ENCODE results near the gene LINC01488. TPM values are rescaled to one million over a fixed set of nuclear protein-coding genes. Genes with fewer than 3 reads are reported as not detected.

Gene LINC01488
- total and polyA plus RNA-seq, 2 of the 13 experiments (the other 11 are each of a cell fraction or from before 2014, with no cell fraction given) = 0.26 to 0.58 TPM

DNA sequence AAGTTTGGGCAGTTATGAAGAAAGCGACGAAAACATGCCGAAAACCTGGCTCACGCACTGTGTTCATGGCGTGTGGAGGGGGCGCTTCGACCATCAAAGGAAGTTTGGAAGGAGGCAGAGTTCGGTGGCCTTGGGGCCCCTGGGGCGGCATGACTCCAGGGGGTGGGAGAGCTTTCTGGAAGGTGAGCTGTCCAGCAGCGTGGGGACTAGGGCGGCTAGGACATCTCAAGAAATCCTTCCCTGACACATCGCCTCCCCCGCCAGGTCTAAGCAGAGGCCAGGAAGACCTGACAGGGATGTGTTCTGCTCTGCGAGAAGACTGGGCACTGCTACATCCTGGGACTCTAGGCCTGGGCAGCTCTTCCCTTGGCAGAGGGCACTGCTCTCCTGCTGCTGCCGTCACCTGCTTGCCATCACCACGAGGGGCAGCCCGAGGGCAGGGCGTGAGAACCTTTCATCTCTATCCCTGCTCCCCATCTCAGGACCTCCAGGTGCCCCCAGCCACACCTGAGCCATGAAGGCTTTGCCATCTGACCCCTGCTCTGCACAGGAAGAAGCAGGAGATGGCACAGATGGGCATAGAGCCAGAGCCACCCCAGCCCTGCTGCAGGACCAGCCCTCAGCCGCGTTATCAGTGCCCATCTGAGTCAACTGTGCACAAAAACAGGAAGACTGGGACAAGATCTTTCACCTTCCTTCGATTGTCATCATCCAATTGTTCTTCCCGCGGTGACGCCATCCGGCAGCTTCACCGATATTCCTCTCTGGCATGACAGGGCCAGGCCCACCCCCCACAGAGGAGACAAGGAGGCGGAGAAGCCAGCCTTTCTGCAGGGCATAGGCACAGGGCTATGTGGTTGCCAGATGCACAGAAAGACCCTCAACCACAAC lies 12.7 kb downstream of the LINC01488 start:
- intact Hi-C loops (cut with micrococcal nuclease; ENCODE audit: unreplicated experiment) = loop anchor here (10.0 kb wide), 1 partner anchor 151 kb away; the partner anchor contains the start of gene CCND1

DNA sequence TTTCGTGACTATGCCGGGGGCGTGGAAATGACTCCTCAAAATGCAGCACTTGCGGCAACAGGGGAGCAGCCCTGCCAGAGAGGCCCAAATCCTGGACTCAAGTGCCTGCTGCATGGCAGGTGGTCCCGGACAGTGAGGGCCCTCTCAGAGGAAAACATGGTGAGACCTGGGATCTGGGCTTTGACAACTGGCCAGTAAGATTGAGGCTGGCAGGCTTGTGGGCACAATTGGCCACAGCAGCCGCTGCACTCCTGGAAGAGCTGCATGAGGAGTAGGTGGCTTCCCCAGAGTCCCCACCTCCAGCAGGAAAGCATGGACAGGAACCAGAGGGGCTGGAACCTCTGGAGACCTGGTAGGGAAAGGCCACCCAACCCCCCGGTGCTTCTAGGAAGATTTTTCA lies 13.4 kb downstream of the LINC01488 start:
- FAIRE-seq = no peak
- in situ Hi-C loops (cut with HindIII; ENCODE audit: extremely low pct_ligation_motif_present, low pct_unique_long_range_greater_than_20kb) = no loop called here
- no peak overlapping the region for H3K27ac ChIP-seq (ENCODE audit: extremely low read length, insufficient read depth, low read length)
- peaks cover 0 to 3% of the 10 kb centered on the region in 2 experiments; a peak in 1 of 5 replicates for H3K27me3 ChIP-seq (ENCODE audit: control insufficient read depth in 1 of 2, insufficient read depth in 2 of 2, low read length in 2 of 2)
- H2AFZ ChIP-seq (ENCODE audit: low read length) = no peak overlapping the region
- POLR2A ChIA-PET = no interaction called here
- H3K79me2 ChIP-seq (ENCODE audit: insufficient read depth, low read length) = no peaks in the 10 kb centered on the region
- H3K4me1 ChIP-seq (ENCODE audit: insufficient read depth, low read length) = peaks cover 66% of the 10 kb centered on the region
- no peak overlapping the region for H3K9ac ChIP-seq (ENCODE audit: insufficient read depth, low read depth, low read length)
- no peak overlapping the region for H3K4me2 ChIP-seq (ENCODE audit: low read depth, low read length)
- no TSS peak for BruUV-seq (replicated peaks)
- H3K9me3 ChIP-seq (ENCODE audit: low read length) = no peaks in the 10 kb centered on the region
- CTCF ChIA-PET (ENCODE audit: low intra/inter-chr PET ratio, low total read pairs) = no interaction called here
- H3K36me3 ChIP-seq (replicated peaks in 1 of 2; ENCODE audit: control insufficient read depth in 1 of 2, insufficient read depth in 2 of 2, low read length in 2 of 2) = no peaks in the 10 kb centered on the region
- no peak for DNase-seq (ENCODE audit: low spot score)
- H4K20me1 ChIP-seq (ENCODE audit: insufficient read depth, low read length) = no peaks in the 10 kb centered on the region
- no peak for ATAC-seq
- no peak overlapping the region for H3K4me3 ChIP-seq (replicated peaks in 1 of 3; ENCODE audit: insufficient read depth in 1 of 3, low read depth in 2 of 3, low read length in 3 of 3)
- intact Hi-C loops (cut with micrococcal nuclease; ENCODE audit: unreplicated experiment) = loop anchor here (10.0 kb wide), 1 partner anchor 150 kb away; the partner anchor contains the start of gene CCND1
- WGBS (ENCODE audit: low lambda C conversion rate) = 86% methylated on average over 1 of the region's 7 CpGs
- TF ChIP-seq TAF15 (IDR thresholded peaks at IDR 0.05; ENCODE audit: low read depth, low read length, poor library complexity, severe bottlenecking) (no peak), ATRX (CRISPR knock-in tag; IDR thresholded peaks at IDR 0.05; ENCODE audit: borderline replicate concordance) (no peak)
- TF ChIP-seq, protein P1, sequence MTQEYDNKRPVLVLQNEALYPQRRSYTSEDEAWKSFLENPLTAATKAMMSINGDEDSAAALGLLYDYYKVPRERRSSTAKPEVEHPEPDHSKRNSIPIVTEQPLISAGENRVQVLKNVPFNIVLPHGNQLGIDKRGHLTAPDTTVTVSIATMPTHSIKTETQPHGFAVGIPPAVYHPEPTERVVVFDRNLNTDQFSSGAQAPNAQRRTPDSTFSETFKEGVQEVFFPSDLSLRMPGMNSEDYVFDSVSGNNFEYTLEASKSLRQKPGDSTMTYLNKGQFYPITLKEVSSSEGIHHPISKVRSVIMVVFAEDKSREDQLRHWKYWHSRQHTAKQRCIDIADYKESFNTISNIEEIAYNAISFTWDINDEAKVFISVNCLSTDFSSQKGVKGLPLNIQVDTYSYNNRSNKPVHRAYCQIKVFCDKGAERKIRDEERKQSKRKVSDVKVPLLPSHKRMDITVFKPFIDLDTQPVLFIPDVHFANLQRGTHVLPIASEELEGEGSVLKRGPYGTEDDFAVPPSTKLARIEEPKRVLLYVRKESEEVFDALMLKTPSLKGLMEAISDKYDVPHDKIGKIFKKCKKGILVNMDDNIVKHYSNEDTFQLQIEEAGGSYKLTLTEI (CRISPR knock-in tag; conservative IDR thresholded peaks at IDR 0.05) = no peak
- TF ChIP-seq, protein P2, sequence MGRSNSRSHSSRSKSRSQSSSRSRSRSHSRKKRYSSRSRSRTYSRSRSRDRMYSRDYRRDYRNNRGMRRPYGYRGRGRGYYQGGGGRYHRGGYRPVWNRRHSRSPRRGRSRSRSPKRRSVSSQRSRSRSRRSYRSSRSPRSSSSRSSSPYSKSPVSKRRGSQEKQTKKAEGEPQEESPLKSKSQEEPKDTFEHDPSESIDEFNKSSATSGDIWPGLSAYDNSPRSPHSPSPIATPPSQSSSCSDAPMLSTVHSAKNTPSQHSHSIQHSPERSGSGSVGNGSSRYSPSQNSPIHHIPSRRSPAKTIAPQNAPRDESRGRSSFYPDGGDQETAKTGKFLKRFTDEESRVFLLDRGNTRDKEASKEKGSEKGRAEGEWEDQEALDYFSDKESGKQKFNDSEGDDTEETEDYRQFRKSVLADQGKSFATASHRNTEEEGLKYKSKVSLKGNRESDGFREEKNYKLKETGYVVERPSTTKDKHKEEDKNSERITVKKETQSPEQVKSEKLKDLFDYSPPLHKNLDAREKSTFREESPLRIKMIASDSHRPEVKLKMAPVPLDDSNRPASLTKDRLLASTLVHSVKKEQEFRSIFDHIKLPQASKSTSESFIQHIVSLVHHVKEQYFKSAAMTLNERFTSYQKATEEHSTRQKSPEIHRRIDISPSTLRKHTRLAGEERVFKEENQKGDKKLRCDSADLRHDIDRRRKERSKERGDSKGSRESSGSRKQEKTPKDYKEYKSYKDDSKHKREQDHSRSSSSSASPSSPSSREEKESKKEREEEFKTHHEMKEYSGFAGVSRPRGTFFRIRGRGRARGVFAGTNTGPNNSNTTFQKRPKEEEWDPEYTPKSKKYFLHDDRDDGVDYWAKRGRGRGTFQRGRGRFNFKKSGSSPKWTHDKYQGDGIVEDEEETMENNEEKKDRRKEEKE (IDR thresholded peaks at IDR 0.05) = no peak

More for the DNA sequence above, 12.7 kb downstream of the LINC01488 start:
- no peaks in the 10 kb centered on the region for H3K36me3 ChIP-seq (replicated peaks in 1 of 2; ENCODE audit: control insufficient read depth in 1 of 2, insufficient read depth in 2 of 2, low read length in 2 of 2)
- no peak overlapping the region for H3K4me2 ChIP-seq (ENCODE audit: low read depth, low read length)
- in situ Hi-C loops (cut with HindIII; ENCODE audit: extremely low pct_ligation_motif_present, low pct_unique_long_range_greater_than_20kb) = no loop called here
- TF ChIP-seq, protein P3, sequence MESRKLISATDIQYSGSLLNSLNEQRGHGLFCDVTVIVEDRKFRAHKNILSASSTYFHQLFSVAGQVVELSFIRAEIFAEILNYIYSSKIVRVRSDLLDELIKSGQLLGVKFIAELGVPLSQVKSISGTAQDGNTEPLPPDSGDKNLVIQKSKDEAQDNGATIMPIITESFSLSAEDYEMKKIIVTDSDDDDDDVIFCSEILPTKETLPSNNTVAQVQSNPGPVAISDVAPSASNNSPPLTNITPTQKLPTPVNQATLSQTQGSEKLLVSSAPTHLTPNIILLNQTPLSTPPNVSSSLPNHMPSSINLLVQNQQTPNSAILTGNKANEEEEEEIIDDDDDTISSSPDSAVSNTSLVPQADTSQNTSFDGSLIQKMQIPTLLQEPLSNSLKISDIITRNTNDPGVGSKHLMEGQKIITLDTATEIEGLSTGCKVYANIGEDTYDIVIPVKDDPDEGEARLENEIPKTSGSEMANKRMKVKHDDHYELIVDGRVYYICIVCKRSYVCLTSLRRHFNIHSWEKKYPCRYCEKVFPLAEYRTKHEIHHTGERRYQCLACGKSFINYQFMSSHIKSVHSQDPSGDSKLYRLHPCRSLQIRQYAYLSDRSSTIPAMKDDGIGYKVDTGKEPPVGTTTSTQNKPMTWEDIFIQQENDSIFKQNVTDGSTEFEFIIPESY (CRISPR knock-in tag; IDR thresholded peaks at IDR 0.05) = 0 out of 2 replicates have a peak, but pooled peaks have one; percentile 23
- TF ChIP-seq MATR3 (CRISPR knock-in tag; IDR thresholded peaks at IDR 0.05) (no peak), ONECUT2 (CRISPR knock-in tag; IDR thresholded peaks at IDR 0.05) (no peak)
- H3K9me3 ChIP-seq (ENCODE audit: low read length) = no peaks in the 10 kb centered on the region
- peaks cover 59% of the 10 kb centered on the region for H3K4me1 ChIP-seq (ENCODE audit: insufficient read depth, low read length)
- WGBS (ENCODE audit: low lambda C conversion rate) = 89% methylated on average over 21 of the region's 27 CpGs
- DNase-seq (ENCODE audit: low spot score) (no peak), ATAC-seq (no peak), FAIRE-seq (no peak)
- no peaks in the 10 kb centered on the region for H3K79me2 ChIP-seq (ENCODE audit: insufficient read depth, low read length)
- ChIA-PET POLR2A (no interaction called here), CTCF (ENCODE audit: low intra/inter-chr PET ratio, low total read pairs) (no interaction called here)
- BruUV-seq (replicated peaks) = no TSS peak
- no peak overlapping the region for H2AFZ ChIP-seq (ENCODE audit: low read length)
- H3K4me3 ChIP-seq (replicated peaks in 1 of 3; ENCODE audit: insufficient read depth in 1 of 3, low read depth in 2 of 3, low read length in 3 of 3) = no peak overlapping the region
- no peaks in the 10 kb centered on the region for H3K27me3 ChIP-seq (ENCODE audit: control insufficient read depth in 1 of 2, insufficient read depth in 2 of 2, low read length in 2 of 2)
- H3K9ac ChIP-seq (ENCODE audit: insufficient read depth, low read depth, low read length) = no peak overlapping the region
- H4K20me1 ChIP-seq (ENCODE audit: insufficient read depth, low read length) = no peaks in the 10 kb centered on the region
- no peak overlapping the region for H3K27ac ChIP-seq (ENCODE audit: extremely low read length, insufficient read depth, low read length)
